ENCODE results near the gene SF3B4. TPM values are rescaled to one million over a fixed set of nuclear protein-coding genes. Genes with fewer than 3 reads are reported as not detected.

SF3B4 gene
- total and polyA plus RNA-seq, 2 of the 4 experiments (the other 2 are of a cell fraction) = 6.6 to 64.4 TPM

GRCh38 chr1:149926296-149926695, 1.3 kb downstream of the SF3B4 start:
- H3K9me3 ChIP-seq (ENCODE audit: control insufficient read depth, insufficient read depth, low read length) = no peaks in the 10 kb centered on the region
- H3K4me3 ChIP-seq (ENCODE audit: insufficient read depth, low read depth, low read length) = no peak overlapping the region
- no peak for ATAC-seq (ENCODE audit: low read depth)
- H2BK15ac ChIP-seq (ENCODE audit: low read depth, low read length) = no peak overlapping the region
- H3K4me2 ChIP-seq (ENCODE audit: low read depth, low read length) = no peak overlapping the region; the same call in 1 of the 2 replicates
- H4K8ac ChIP-seq (ENCODE audit: low read depth in 2 of 2, low read length in 2 of 2) = no peak overlapping the region
- H4K91ac ChIP-seq (ENCODE audit: insufficient read depth, low read depth, low read length) = no peak overlapping the region
- no peak overlapping the region for H3K4ac ChIP-seq (ENCODE audit: low read depth, low read length)
- in situ Hi-C loops (cut with MboI; ENCODE audit: low sequenced_read_pairs) = no loop called here
- H3K14ac ChIP-seq (replicated peaks; ENCODE audit: low read depth, low read length) = no peak overlapping the region
- H3K9me1 ChIP-seq (ENCODE audit: insufficient read depth, low read length) = peaks cover 7% of the 10 kb centered on the region
- H3K27me3 ChIP-seq (ENCODE audit: control insufficient read depth, insufficient read depth, low read length) = no peaks in the 10 kb centered on the region
- H3K27ac ChIP-seq (ENCODE audit: insufficient read depth, low read length) = no peak overlapping the region
- WGBS, 2 experiments (ENCODE audit: extremely low coverage in 2 of 2, insufficient read length in 1 of 2) = 91% methylated on average over 6 of the region's 9 CpGs; no CpG with 5 or more reads in 1 of the 2 experiments
- no peak for TF ChIP-seq CEBPB (IDR thresholded peaks at IDR 0.05; ENCODE audit: low read depth, low read length)
- no peak for TF ChIP-seq RAD21 (IDR thresholded peaks at IDR 0.05; ENCODE audit: low read length)
- no peak for TF ChIP-seq ELK1 (IDR thresholded peaks at IDR 0.05; ENCODE audit: borderline replicate concordance, low read depth, low read length)
- no peak for TF ChIP-seq BHLHE40 (IDR thresholded peaks at IDR 0.05; ENCODE audit: low read depth, low read length)
- TF ChIP-seq CHD1 (IDR thresholded peaks at IDR 0.05; ENCODE audit: low read depth, low read length) = no peak
- TF ChIP-seq USF2 (IDR thresholded peaks at IDR 0.05; ENCODE audit: low read depth, low read length) = no peak
- no peak for TF ChIP-seq MAFK (IDR thresholded peaks at IDR 0.05; ENCODE audit: low read depth, low read length)
- no peak for TF ChIP-seq MAZ (IDR thresholded peaks at IDR 0.05; ENCODE audit: borderline replicate concordance, low read depth, low read length)
- no peak for DNase-seq
- ChIA-PET CTCF (no interaction called here), POLR2A (ENCODE audit: unreplicated experiment) (no interaction called here)
- H2AK5ac ChIP-seq (ENCODE audit: low read depth, low read length) = no peak overlapping the region
- dilution Hi-C loops (cut with HindIII; ENCODE audit: low sequenced_read_pairs, unreplicated experiment) = no loop called here
- H2BK5ac ChIP-seq (ENCODE audit: low read depth, low read length, poor library complexity, severe bottlenecking) = no peak overlapping the region
- no peak overlapping the region for H2BK20ac ChIP-seq (ENCODE audit: low read depth, low read length)
- no peak overlapping the region for H3K18ac ChIP-seq (ENCODE audit: low read depth, low read length)
- H3K23ac ChIP-seq (ENCODE audit: low read depth, low read length) = no peak overlapping the region
- no peak overlapping the region for H4K5ac ChIP-seq (ENCODE audit: low read depth, low read length)
- H3K36me3 ChIP-seq (ENCODE audit: control insufficient read depth, insufficient read depth, low read length) = peaks cover 33% of the 10 kb centered on the region
- peaks cover 3% of the 10 kb centered on the region for H3K4me1 ChIP-seq (ENCODE audit: control insufficient read depth, insufficient read depth, low read length)
- H3K9ac ChIP-seq (ENCODE audit: low read depth, low read length) = no peak overlapping the region
- H2AK9ac ChIP-seq (replicated peaks; ENCODE audit: low read depth, low read length, poor library complexity) = no peak overlapping the region
- intact Hi-C loops (cut with micrococcal nuclease) = no loop called here
- H3K56ac ChIP-seq (ENCODE audit: extremely low read depth, insufficient read depth, low read length) = no peak overlapping the region
- no peak overlapping the region for H2BK120ac ChIP-seq (ENCODE audit: low read depth, low read length)
- no TSS peak for BruUV-seq (replicated peaks)
- H2AFZ ChIP-seq (replicated peaks; ENCODE audit: low read length, poor library complexity) = no peak overlapping the region
- H3K79me1 ChIP-seq (ENCODE audit: low read depth in 1 of 2, low read length in 2 of 2) = peaks cover 26 to 62% of the 10 kb centered on the region in 2 experiments
- peaks cover 8% of the 10 kb centered on the region; the same call in 1 of the 2 replicates for H4K20me1 ChIP-seq (ENCODE audit: insufficient read depth, low read length)
